DOHH2 (cell line): ENCODE results near the gene USH1C.

ENCODE experiments used
- H3F3A ChIP-seq: fragments of 200-600 bp; sonication (generic), shearing (Covaris generic); 2 replicates; pipeline ENCODE4 v1.6.0; 2016; ENCODE audit warnings: antibody characterized with exemption, mild to moderate bottlenecking; ENCODE audit not compliant: control insufficient read depth, insufficient read depth
- H3K27ac ChIP-seq: fragments of 200-600 bp; sonication (generic); 2 replicates; pipeline ENCODE4 v1.5.1; 2014; ENCODE audit warnings: low read depth, mild to moderate bottlenecking, low read length, moderate library complexity
- H3K27me3 ChIP-seq: fragments of 200-600 bp; sonication (generic); 2 replicates; pipeline ENCODE4 v1.6.1; 2014; ENCODE audit warnings: mild to moderate bottlenecking, low read length, mixed read lengths; ENCODE audit not compliant: control insufficient read depth
- H3K36me3 ChIP-seq: fragments of 200-600 bp; sonication (generic); 2 replicates; pipeline ENCODE4 v1.6.1; 2014; ENCODE audit warnings: mild to moderate bottlenecking, low read length, moderate library complexity, mixed read lengths; ENCODE audit not compliant: control insufficient read depth
- H3K4me1 ChIP-seq: fragments of 200-600 bp; sonication (generic); 2 replicates; pipeline ENCODE4 v1.6.1; 2014; ENCODE audit warnings: mild to moderate bottlenecking, low read length, mixed read lengths; ENCODE audit not compliant: control insufficient read depth
- H3K4me2 ChIP-seq: fragments of 200-600 bp; sonication (generic); 2 replicates; pipeline ENCODE4 v1.6.0; 2014; ENCODE audit warnings: mild to moderate bottlenecking, low read length, moderate library complexity
- H3K4me3 ChIP-seq: fragments of 200-600 bp; sonication (generic); 2 replicates; pipeline ENCODE4 v1.5.1; 2014; ENCODE audit warnings: mild to moderate bottlenecking, low read length, mixed read lengths
- H3K79me2 ChIP-seq: fragments of 200-600 bp; sonication (generic); 2 replicates; pipeline ENCODE4 v1.6.1; 2014; ENCODE audit warnings: mild to moderate bottlenecking, low read length, mixed read lengths; ENCODE audit not compliant: control insufficient read depth
- H3K9me2 ChIP-seq: fragments of 200-600 bp; sonication (generic); replicated peaks from 2 replicates; pipeline ENCODE4 v1.6.1; 2014; ENCODE audit warnings: mild to moderate bottlenecking, low read length, mixed read lengths; ENCODE audit not compliant: control insufficient read depth
- H3K9me3 ChIP-seq: fragments of 200-600 bp; sonication (generic); 2 replicates; pipeline ENCODE4 v1.6.1; 2014; ENCODE audit warnings: antibody characterized with exemption, low read length, mixed read lengths; ENCODE audit not compliant: control insufficient read depth, insufficient read depth
- H4K20me1 ChIP-seq: fragments of 200-600 bp; sonication (generic); 2 replicates; pipeline ENCODE4 v1.6.0; 2014; ENCODE audit warnings: low read depth, mild to moderate bottlenecking, antibody characterized with exemption, low read length, moderate library complexity; ENCODE audit not compliant: control insufficient read depth, insufficient read depth
- EZH2phosphoT487 ChIP-seq: fragments of 200-600 bp; sonication (generic); IDR thresholded peaks from 2 replicates; pipeline ENCODE4 v1.6.1; 2017; ENCODE audit warnings: borderline replicate concordance, mild to moderate bottlenecking, antibody characterized with exemption, low read length, moderate library complexity, mixed read lengths
- TF ChIP-seq, protein P1 (sequence below): fragments of 200-600 bp; sonication (generic); IDR thresholded peaks from one replicate; pipeline ENCODE4 v1.5.1; 2014; ENCODE audit warnings: antibody characterized with exemption, mild to moderate bottlenecking, low read depth, low read length; ENCODE audit not compliant: poor library complexity, severe bottlenecking

The USH1C gene

DNA sequence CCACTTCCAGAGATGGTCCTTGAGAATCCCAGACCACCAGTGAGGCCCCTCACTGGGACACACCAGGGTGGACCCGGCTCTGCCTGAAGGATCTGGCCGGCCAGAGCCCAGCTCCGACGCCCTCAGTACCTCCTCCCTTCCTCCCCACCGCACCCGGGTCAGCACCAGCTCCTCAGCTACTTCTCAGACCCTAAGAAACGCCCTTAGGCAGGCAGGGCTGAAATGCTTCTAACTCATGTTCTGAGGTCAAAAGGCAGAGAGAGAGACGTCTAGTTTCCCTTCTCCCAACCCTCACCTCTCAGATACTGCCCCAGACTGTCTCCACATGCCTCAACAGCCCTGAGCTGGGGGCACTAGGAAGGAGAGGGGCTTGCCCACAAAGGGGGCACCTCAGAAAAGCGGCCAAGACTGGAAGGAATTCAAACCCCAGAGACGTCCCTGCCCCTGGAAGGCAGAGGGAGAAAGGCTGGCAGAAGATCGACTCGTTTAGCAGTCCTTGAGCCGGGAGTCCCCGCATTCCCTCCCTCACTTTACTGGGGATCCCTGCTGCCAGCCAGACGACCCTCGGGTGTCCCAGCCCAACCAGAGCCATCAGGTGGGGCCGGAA lies 539 bp downstream of the USH1C start:
- Histone ChIP-seq H3K4me1 (no peaks in the 10 kb centered on the region), H3K36me3 (no peaks in the 10 kb centered on the region), H3K4me2 (no peak overlapping the region), H3K79me2 (no peaks in the 10 kb centered on the region), H3K4me3 (no peak overlapping the region), H3F3A (no peaks in the 10 kb centered on the region), H3K9me3 (no peaks in the 10 kb centered on the region), H3K27ac (no peak overlapping the region), H3K9me2 (no peaks in the 10 kb centered on the region), H4K20me1 (no peaks in the 10 kb centered on the region), H3K27me3 (no peaks in the 10 kb centered on the region)
- TF ChIP-seq, protein P1, sequence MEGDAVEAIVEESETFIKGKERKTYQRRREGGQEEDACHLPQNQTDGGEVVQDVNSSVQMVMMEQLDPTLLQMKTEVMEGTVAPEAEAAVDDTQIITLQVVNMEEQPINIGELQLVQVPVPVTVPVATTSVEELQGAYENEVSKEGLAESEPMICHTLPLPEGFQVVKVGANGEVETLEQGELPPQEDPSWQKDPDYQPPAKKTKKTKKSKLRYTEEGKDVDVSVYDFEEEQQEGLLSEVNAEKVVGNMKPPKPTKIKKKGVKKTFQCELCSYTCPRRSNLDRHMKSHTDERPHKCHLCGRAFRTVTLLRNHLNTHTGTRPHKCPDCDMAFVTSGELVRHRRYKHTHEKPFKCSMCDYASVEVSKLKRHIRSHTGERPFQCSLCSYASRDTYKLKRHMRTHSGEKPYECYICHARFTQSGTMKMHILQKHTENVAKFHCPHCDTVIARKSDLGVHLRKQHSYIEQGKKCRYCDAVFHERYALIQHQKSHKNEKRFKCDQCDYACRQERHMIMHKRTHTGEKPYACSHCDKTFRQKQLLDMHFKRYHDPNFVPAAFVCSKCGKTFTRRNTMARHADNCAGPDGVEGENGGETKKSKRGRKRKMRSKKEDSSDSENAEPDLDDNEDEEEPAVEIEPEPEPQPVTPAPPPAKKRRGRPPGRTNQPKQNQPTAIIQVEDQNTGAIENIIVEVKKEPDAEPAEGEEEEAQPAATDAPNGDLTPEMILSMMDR, result no peak
- no peak for TF ChIP-seq EZH2phosphoT487

DNA sequence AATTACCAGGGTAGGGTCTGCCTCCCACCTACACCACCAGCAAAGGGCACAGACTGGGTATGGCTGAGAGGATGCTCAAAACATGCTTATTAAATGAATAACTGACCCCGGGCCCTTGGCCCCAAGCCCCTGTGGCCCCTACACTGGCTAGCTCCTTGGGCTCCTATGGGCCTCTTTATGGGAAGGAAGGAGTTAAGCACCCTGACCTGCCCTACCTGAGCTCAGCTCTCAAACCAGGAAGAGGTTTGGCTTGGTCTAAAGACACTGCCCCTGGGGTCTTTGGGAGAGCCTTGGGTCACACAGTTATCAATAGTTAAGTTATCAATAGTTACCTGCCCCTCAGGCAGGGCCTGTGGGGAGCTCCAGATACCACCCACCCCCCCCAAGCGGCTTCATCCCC lies 1.2 kb downstream of the USH1C start:
- Histone ChIP-seq H3K79me2 (no peaks in the 10 kb centered on the region), H4K20me1 (no peaks in the 10 kb centered on the region), H3F3A (no peaks in the 10 kb centered on the region), H3K4me1 (no peaks in the 10 kb centered on the region), H3K4me2 (no peak overlapping the region), H3K9me2 (no peaks in the 10 kb centered on the region), H3K27me3 (peaks cover 3% of the 10 kb centered on the region; the same call in 1 of the 2 replicates), H3K9me3 (no peaks in the 10 kb centered on the region), H3K27ac (no peak overlapping the region), H3K4me3 (no peak overlapping the region), H3K36me3 (no peaks in the 10 kb centered on the region)
- TF ChIP-seq EZH2phosphoT487, result no peak
- TF ChIP-seq, protein P1, result no peak

- H3K79me2 ChIP-seq, result no peaks in the 10 kb centered on the region
- H3F3A ChIP-seq, result no peaks in the 10 kb centered on the region
- H3K4me2 ChIP-seq, result no peak overlapping the region
- TF ChIP-seq, protein P1, result no peak
- TF ChIP-seq EZH2phosphoT487, result no peak
- H4K20me1 ChIP-seq, result no peaks in the 10 kb centered on the region
- no peaks in the 10 kb centered on the region for H3K4me1 ChIP-seq
- H3K9me3 ChIP-seq, result no peaks in the 10 kb centered on the region
- peaks cover 3% of the 10 kb centered on the region; the same call in 1 of the 2 replicates for H3K27me3 ChIP-seq
- H3K36me3 ChIP-seq, result no peaks in the 10 kb centered on the region
- no peaks in the 10 kb centered on the region for H3K9me2 ChIP-seq
- no peak overlapping the region for H3K4me3 ChIP-seq
- H3K27ac ChIP-seq, result no peak overlapping the region
Observed at GRCh38 chr11:17542249-17542648, 2.0 kb downstream of the USH1C start.
